Activated CD4-positive, CD25-positive, alpha-beta regulatory T cell treated with anti-CD3 and anti-CD28 coated beads, Interleukin-2, amount 50 U/mL, for 24 hours (primary cell): ENCODE measurements around the gene UNC119B.

ENCODE experiments used
- ATAC-seq, 2 donors: fragments of 150-1000 bp; cut with Tn5 transposase; one replicate each; pipeline ENCODE4 v1.10.0; 2021; ENCODE audit warnings: mild to moderate bottlenecking in 1 of 2, moderate library complexity in 1 of 2

UNC119B gene

DNA sequence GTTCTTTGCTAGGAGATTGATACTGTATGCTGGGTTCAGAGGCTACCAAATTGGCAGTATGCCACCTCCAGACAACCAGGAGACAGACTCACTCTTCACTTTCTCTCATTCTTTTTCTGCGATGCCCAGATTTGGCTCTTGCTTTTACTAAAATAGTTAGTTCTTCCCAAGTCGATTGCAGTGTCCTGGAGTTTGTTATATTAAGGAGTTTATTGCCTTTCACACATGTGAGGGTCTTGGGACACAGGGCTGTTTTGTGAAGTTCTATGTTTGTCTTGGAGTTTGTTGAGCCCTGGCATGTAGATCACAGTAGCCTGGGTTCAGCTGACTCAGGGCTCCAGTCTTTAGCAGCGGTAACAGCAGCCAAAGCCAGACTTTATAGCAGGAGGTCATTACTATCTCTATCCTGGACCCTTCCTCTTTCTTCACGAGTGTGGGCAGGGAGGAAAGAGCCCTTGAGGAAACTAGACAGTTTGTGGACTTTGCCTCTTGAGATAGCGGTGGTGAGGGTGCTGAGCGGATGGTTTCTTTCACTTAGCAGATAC lies 21.7 kb upstream of the UNC119B start:
- no peak for ATAC-seq

DNA sequence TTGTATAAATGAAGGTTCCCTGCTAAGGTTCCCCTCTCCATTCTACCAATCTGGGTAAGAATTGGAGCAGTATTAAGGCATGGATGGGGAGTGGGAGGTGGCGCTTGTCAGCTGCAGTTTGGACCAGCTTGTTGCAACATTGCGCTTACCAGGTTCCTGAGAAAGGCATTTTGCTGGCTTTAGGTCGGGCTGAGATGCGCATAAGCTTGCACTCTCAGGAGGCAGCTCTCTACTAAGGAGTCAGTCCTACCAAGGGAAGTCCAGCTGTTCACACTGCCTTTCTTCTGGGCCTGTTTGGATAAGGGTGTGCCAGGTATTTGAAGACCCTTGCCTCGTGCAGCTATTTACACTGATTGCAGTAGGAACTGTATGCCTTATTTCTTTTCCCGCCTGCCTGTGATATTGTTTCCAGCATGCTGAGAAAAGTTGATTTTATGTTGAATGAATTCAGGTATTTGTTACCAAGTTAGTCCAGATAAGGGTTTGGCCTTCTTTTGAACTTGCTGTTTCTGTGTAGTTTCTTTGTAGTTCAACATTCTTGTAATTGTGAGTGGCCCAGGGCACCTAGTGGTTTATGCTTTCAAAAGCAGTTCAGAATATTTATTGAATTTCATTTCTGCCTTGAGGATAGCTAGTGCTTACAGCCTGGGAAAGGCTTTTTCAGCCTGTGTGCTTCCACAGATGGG lies 20.7 kb upstream of the UNC119B start:
- no peak for ATAC-seq

DNA sequence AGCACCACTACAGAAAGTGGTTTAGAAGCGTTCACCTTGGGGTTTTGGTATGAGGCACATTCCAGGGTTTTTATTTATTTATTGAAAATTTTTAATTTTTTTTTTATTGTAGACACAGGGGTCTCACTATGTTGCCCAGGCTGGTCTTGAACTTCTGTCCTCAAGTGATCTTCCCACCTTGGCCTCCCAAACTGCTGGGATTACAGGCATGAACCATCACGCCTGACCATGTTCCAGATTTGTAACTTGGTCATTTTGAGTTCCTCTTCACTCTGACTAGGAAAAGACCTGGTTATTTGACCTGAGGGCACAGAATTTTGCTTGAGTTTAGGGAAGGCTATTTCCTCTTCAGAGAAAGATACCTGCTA lies 20.2 kb upstream of the UNC119B start:
- no peak for ATAC-seq

DNA sequence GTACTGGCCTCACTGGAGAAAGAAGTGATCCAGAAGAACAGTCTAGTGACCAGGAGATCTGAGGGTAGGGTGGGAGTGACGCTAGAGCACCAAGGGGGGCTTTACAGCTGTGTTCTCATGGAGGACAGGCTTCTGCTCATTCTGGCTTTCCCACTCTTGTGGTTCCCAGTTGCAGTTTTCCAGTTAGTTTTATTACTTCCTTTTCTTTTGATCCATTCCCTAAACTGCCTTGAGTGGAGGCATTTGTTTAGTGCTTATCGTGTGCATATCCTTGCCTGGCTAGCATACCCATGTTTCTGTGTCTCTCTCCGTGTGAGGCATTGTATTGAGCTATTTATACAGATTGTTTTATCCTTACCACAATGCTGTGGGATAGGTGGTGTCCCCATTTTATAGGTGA lies 19.3 kb upstream of the UNC119B start:
- ATAC-seq, result no peak

DNA sequence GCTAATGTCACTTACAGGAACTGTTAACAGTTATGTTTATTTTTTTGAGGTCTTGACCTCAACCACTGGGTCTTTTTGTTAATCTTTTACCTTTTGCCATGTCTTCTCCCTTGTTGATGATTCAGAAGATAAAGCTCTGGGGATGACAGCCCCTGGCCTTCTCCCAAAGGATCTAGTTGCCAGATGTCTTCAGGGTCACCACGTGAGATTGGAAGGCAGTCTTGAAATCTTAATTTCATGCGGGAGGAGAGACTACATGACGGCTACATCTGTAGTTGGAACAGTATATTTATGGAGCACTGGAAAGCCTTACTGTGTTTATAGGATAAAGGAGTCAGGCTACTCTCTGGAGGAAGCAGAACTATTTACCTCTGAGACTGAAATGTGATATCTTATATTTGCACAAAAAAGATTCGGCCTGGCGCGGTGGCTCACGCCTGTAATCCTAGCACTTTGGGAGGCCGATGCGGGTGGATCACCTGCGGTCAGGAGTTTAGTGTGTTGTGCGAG lies 17.7 kb upstream of the UNC119B start:
- ATAC-seq, result no peak

DNA sequence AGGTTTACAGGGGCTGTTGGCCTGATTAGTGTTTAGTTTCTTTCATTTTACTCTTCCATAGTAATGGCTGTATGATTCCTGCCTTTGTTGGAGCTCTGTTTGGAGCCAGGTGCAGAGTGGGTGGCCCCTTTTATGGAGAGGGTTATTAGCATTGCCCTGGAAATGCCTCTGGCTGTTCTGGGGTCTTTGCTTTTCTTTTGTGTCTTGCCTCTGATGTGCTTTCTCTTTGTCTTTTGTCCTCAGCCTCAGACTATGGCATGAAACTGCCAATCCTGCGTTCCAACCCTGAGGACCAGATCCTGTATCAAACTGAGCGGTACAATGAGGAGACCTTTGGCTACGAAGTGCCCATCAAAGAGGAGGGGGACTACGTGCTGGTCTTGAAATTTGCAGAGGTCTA lies 16.4 kb upstream of the UNC119B start:
- no peak for ATAC-seq

DNA sequence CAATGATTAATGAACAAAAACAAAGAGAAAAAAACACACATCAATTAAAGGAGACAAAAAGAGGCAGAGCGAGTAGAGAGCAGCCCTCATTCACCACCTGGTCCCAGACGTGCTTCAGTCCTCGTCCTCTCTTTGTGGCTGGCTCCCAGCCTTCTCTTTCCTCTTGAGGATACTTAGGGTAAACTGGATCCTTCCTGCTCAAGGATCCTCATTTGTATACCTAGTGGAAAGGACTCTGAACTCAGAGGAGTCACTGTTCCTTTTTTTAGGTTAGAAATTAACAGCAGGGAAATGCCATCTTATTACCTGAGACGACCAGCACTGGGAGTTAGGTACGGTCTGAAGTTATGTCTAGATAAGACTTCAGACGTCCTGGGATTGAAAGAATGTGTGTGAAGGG lies 13.6 kb upstream of the UNC119B start:
- ATAC-seq, result no peak

DNA sequence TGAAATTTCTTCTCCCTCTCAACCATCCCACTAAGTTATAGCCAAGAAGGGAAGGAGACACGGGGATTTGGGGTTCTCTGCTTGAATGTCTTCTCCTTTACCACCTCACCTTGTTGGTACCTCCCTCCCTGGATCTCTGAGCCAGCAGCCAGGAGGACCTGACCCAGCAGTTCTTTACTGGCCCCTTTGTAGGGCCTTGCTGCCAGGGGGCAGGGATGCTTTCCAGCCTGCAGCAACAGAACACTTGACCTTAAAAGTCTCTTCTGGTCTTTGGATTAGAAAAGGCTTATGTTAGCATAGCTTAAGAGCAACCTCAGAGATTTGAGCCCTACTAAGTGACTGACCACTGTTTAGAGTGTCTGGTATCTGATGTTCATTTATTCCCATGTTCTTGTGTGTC lies 12.9 kb upstream of the UNC119B start:
- no peak for ATAC-seq

DNA sequence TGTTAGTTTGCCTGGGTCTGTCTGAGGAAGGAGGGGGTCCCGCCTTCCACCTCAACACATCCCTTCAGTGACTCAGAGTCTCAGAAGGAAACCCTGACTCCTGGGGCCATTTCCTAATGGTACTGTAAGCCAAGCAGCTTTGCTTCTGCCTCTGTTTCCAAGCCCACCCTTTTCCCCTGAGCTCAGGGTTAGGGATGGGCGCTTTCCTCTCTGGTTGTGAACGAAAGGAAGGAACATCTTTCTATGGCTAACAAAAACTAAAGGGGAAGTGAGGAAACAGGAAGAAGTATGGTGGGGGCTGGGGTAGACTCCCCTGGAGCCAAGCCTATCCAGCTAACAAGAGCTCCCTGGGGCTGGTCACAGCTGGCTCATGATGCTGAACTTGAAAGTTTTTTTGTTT lies 11.6 kb upstream of the UNC119B start:
- no peak for ATAC-seq

DNA sequence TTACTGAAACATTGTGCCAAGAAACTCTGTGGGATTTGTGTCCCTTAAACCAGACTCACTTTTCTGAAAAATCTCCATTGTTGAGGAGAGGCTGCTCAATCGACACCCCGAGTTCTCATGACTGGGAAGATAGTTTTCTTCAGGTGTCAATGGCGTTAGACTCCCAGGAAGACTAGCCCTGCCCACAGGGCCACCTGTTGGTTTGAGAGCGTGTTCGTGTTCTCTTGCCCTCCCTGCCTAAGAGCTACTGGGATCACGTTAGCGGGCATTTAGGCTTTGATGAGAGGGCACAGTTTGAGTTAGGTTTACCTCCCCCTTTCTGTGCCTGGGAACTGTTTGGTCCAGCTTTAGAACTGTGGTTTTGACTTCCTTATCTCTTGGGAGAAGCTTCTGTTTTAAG lies 10.7 kb upstream of the UNC119B start:
- no peak for ATAC-seq

DNA sequence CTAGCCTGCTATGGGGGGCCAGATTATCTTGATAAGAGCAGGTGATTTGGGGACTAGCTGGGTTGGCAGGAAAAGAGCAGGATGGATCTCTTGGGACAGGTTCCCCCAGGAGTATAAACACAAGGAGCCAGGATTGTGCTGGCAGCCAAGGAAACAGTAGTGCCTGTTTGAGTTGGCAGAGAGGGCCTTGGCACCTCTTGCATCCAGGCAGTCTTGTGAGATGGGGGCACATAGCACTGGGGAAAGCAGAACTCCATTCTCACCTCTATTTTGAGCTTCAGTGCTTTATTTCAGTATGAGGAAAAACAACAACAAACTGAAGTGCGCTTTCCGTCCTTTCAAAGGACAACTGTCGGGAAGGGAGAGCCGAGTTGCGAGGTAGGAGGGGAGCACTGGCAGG lies 9.4 kb upstream of the UNC119B start:
- ATAC-seq, result no peak

DNA sequence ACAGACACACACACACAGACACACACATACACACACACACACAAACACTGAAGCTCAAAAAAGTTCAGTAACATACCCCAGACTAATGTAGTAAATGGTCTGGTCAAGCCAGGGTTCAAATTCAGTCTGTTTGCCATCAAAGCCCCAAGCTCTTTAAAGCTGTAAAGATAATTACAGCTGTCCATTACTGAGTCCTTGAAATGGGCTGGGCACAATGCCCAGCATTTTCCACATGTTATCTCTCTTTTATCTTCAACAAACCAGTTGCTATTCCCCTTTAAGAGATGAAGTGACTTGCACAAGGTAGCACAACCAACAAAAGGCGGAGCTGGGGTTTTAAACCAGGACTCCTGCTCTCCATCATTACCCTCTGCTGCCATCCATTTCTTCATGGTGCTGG lies 7.6 kb upstream of the UNC119B start:
- ATAC-seq, result no peak

DNA sequence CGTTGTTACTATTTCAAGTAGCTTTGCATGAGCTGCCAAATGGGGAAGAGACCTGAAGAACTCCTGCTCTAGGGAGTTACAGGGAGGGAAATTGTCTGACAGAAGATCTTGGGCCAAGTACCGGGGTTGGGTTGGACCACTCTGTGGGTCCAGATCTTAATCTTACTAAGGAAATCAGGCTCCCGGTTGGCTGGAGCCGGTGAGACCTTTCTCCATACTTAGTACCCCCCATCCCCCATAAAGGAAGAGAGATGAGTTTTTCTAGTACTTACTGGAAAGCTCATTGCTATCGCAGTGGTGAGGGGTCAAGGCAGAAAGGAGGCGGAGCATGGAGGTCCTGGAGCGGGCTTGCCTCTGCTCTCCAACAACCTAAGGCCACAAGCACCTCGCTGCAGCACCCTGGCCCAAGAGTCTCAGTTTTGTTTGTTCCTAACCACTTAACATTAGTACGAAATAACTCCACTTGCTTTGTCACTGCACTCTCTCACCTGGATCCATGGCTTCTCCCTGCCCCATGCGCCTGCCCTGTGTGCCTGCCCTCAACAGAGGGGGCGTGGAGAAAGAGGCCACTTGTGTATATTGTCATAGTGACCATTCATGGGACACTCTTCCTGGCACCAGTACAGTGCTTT lies 6.8 kb upstream of the UNC119B start:
- ATAC-seq, result no peak

DNA sequence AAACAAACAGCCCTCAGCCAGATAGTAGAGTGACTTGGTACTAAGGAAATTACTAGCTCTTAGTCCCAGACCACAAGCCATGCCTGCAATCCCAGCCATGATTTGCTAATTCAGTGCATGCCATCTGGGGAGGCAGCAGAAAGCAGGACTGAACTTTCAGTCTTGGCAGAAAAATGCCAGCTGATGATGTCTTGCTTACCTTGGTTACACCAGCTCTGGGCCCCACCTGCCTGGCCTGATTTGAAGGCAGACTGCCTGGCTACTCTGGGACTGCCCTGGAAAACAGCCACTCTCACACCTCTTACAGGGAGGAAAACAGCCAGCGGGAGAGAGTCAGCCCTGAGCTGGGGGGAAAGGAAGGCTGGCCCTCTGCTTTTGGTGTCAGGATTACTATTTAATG lies 4.6 kb upstream of the UNC119B start:
- ATAC-seq, result no peak

DNA sequence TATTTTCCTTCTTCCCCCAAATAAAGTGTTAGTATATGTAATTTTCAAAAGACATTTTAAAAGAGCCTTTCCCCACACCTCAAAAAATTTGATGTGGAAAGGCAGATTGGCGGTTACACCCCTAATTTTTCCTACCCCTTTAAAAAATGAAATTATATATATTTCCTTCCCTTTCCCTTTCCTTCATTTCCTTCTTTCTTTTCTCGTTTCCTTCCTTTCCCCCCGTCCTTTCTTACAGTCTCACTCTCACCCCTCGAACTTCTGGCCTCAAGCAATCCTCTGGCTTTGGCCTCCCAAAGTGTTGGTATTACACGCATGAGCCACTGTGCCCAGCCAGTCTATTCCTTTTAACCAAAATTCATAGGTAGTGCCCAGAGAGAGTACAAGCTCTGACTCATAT lies 4.2 kb upstream of the UNC119B start:
- no peak for ATAC-seq

DNA sequence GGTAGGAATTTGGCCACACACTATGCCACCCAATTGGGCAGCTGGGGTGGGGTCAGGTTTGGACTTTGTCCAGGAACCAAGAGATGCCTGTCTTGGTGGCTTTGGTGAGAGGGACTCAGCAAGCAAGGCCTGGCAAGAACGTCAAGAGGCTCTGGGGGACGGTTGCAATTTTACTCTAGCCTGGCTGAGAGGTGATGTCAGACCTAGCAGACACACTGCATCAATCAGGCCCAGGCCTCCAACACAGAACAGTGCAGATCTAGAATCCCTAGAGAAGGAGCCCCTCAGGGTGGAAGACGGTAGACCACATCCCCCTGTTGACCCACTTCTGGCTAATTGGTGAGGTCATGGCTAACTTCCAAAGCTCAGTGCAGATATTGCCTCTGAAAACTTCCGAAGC lies 1.6 kb upstream of the UNC119B start:
- ATAC-seq, result no peak

DNA sequence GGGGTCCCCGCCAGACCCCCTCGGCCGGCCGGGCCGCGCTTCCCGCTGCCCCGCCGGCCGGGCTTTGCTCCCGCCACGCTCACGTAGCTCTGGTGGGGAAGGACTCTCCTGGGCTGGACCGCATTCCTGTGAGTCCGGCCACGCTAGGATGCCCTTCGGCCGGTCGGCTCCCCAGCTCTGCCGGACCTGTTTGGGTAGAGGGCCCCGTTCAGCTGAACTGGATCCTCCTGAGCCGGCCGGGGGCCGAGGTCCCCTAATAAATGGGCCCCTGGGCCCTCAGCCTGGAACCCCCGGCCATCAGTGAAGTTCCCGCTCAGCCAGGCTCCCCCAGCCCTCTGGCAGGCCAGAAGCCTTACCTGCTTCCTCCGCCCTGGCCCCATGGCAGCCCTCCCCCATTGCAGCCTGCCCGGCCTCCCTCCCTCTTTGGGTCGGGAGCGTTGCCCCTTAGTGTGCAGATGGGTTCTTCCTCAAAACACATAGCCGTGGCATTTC lies 593 bp downstream of the UNC119B start:
- ATAC-seq, result peak in 1 of 2 donors; percentile 37

DNA sequence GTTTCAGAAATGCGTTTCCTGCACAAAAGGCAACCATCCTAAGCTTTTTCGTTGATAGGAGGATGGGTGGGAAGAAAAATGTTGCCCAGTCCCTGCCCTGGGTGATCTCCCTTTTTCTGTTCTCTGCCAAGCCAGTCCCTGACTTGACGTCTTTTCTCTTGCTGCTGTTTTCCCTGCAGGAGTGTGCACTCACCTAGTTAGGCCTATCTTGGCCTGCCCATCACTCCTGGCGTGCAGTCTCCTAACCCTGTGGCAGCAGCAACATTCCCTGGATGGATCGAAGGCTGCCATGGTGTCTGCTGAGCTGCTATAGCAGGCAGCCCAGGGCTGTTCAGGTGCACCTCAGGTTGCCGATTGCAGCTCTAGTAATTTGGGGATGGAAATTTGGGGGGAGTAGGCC lies 1.2 kb downstream of the UNC119B start:
- no peak for ATAC-seq

DNA sequence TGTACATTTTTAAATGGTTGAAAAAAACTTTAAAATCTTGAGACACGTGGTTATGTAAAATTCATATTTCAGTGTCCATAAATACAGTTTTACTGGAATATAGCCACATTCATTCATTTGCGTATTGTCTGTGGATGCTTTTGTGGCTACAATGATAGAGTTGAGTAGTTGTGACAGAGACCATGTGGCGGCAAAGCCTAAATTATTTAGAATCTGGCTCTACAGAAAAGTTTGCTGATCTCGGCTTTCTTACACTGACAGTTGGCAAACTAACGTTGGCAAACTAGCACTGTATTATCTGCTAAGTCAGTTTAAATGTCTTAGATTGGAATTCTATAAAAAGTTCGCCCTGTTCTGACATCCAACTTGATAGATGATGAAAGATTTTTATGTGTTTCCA lies 2.4 kb downstream of the UNC119B start:
- no peak for ATAC-seq

DNA sequence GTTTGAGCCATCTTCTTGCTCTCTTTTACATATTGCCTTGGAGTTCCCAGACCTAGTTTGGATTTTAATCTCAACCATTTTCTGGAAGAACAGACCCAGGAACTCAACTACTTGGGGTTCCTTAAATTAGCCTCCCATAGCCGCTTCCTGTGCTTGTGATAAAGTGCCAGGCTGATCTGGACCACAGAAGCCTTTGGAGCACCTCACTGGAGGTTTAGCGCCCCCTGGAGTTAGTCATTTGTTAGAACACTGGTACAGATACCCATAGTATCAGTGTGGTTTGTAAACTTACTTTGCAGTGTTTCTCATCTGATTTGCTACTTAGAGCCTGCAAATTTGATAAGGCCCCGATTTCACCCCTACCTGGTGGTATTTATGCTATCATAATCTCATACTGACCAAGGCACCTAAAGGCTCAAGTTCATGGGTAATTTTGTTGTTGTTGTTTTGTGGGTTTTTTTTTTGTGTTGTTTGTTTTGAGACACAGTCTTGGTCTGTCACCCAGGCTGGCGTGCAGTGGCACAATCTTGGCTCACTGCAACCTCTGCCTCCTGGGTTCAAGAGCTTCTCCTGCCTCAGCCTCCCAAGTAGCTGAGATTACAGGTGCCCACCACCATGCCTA lies 3.7 kb downstream of the UNC119B start:
- ATAC-seq, result peak; percentile 68 to 80

DNA sequence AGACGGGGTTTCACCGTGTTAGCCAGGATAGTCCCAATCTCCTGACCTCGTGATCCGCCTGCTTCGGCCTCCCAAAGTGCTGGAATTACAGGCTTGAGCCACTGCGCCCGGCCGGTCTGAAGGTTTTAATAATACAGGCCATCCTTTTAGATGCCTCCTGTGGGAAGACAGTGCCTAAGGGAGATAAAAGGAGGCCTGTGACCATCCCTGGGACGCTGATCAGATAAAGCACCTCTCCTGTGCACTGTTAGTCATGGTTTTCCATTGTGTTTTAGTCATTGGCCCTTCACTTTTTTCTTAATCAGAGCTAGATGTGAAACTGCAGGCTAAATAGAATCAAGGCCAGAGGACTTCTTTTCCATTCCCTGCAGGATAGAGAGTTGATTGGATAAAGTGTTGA lies 7.8 kb downstream of the UNC119B start:
- no peak for ATAC-seq

DNA sequence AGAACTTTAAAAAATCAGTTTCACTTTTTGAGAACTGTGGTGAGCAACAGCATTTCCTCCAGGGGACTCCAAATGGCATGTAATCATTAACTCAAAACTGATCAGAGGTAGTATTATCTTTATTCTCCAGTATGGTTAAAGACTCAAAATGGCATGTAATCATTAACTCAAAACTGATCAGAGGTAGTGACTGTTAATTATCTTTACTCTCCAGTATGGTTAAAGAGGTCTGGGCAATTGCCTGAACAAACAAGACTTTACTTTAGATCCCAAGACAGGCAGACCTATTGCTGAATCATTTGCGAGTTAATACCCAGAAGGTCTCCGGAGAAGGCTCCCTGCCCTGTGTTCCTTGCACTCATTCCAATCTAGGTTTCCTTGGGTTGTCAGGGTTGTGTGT lies 8.8 kb downstream of the UNC119B start:
- no peak for ATAC-seq

DNA sequence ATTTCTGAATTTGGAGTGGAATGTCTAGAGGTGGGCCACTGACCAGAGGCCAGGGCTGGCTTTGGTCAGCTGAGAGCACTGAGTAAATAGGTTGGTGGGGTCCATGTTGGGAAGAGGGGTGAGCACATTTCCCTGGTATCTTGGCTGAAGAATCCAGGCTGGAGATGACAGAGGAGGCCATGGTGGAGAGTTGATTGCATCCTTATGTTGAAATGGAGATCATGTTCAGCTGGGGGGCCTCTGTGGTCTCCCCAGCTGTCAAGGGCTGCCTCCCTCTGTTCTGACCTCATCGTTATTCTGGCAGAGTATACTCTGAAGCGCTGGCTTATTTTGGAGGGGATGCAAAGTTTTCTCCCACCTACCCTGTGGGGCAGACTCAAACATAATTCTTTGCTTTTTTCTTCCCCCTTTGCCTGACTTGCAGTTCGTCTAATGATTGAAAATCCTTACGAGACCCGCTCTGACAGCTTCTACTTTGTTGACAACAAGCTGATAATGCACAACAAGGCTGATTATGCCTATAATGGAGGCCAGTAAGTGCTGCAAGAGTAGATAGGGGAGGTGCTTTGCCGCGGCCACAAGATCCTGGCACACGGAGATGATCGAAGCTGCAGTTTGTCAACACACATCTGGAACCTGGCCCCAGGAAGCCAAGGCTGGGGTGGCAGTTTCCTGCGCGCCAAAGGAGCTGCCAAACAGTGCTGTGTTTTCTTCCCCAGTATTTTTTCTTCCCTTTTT lies 9.4 kb downstream of the UNC119B start:
- no peak for ATAC-seq
